NK-92 (cell line): ENCODE data around the gene PDE2A.

Source experiments
- DNase-seq: peaks from one replicate; lab custom pipeline; 2025; ENCODE audit not compliant: unreplicated experiment; lab: John Stamatoyannopoulos, UW

Gene PDE2A

DNA sequence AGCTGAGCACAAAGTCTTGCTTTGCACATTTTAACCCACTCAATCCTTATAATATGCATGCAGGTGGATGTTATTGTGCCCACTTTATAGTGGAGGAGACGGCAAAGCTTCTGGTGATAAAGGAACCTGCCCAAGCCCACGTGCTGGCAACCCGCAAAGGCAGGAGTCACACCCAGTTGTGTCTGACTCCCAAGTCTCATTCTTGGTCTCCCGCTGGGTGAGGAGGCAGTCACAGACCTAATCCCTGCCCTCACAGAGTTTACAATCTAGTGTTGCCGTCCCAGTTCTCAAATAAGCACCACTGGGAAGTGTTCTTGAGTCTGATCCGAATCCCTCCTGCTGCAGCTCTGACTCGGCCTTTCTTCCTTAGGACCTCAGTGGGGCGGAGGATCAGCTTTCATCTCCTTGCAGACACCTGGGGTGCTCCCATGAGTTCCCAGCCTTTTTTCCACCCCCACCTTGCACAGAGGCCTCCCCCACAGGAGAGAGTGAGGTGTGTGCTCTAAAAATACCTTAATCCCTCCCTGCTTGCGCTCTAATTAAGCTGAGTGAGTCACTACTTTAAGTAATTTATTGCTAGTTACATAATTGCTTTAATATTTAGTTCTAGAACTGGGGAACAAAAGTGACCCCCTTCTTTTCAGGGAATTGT is 15.1 kb downstream of the PDE2A start:
- DNase-seq: no peak

DNA sequence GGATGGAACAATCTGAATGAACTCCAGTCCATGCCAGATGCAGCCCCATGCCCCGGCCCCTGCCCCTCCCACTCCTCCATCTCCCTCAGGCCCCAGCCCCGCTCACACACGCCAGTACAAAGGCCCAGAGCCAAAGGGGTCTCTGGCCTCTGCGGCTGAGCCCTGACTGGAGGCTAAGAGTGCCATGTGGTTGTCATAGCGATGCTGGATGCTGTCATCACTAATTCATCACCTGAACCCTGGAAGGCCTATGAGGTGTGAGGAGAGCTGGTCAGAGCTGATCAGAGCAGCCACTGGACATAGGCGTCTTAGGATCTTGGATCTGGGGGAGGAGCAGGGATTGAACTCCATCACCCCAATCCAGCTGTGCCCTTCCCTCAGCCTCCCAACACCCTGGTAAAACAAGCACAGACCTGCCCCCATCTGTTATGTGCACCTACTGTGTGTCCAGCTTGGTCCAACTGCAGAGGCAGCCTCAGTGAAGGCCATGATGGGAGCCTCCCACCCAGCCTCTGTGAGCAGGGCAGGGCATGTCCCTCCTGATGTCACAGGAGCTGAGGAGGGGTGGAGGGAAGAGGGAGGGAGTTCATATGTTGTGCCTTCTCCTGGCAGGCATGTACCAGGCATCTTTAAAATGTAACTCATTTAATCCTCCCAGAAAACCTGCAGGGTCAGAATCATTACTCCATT is 16.7 kb downstream of the PDE2A start:
- DNase-seq: no peak

DNA sequence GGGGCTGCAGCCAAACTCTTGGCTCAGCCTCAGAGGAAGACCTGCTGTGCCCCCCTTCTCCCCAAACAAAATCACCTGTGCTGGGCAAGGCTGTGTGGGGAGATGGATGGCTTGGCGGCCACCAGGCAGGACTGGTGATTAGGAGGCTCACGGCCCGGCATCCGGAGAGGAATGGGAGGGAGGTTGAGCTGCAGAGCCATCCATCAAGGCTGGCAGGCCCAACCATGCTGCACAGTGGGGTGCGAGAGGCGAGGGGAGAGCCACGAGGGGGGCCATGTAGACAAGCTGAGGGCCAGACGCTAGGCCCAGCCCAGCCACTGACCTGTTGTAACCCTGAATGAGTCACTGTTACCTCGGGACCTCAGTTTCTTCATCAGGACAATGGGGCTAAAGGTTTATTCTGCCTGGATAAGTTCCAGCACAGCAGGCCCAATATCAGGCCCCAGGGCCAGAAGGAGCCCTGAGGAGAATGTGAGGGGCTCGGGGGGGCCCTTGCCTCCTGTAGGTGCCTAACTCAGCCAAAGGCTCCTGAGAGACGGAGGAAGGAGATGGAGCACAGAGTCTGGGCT is 18.2 kb downstream of the PDE2A start:
- DNase-seq: no peak

DNA sequence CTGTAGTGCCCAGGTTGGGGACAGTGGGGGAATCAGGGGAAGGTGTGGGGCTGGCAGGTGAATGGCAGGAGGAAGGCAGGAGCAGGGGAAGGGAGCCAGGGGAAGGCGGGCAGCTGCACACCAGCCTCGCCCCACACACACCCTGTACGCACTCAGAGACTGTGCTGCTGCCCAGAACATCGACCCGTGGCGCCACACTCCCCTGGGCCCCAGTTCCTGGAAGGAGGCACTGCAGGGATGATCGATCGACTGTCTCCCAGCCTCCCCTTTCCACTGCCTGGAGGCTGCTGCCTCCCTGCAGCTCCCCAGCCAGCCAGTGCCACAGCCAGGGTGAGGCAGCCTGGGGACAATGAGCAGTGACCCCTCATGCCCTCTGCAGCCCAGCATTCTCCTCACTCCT is 19.2 kb downstream of the PDE2A start:
- no peak for DNase-seq

DNA sequence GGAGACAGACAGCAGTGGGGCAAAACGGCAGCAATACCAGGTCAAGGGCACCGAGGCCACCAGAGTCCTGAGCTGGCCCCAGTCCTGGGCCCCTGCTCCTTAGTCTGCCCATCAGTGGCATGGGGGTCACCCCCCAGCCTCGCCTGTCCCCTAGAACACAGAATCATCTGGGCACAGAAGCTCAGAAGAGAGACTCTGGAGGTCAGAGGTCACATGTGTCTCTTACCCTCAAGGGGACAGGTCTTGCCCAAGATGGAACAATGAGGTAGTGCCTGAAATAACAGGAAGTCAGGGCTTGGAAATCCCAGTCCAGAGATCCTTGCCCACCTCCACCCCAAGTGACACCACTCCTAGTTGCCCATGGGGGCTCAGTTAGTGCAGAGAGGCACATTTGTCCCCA is 20.6 kb downstream of the PDE2A start:
- DNase-seq: no peak

DNA sequence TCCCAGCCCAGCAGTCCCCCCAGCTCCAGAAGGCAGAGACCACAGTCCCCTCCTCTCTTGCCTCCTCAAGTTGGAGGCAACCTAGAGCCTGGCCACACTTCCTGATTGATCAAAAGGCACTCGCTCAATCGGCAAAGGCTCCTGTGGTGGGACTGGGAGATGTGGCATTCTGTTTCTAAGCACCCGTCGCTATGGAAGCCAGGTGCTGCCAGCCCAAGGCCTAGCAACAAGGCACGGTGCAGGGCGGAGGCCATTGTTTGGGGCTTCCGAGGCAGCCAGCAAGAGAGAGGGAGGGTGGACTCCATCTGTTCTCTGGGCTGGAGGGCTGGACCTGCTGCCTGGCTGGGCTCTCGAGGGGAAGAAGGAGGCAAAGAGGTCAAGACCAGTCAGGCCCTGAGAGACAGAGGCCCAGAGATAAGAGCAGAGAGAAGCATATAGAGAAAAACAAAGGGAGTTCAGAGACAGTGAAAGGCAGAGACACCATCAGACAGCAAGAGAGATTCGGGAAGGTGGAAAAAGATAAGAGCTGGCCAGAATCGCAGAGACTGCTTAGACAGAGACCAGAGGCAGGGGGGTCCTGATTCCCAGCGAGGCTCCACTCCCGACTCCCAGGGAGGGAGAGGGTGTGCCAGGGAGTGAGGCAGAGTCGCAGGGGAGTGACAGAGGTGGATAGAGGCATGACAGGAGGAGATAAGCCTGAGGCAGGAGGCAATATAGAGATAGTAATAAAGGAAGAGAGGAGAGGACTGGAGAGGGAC is 21.2 kb downstream of the PDE2A start:
- DNase-seq: no peak

DNA sequence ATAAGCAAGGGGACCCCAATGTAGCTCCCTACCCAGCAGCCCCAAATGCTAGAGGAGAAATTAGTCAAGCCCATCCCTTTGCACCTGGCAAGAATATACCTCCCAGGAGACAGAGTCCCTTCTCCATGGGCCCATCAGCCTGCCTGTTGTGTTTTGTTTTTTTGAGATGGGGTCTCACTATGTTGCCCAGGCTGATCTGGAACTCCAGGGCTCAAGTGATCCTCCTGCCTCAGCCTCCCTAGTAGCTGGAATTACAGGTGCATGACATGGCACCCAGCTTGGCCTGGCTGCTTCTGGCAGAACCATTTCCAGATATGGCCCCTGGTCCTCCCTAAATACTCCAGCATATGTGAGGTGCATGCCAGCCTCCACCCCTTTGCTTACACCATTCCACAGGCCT is 22.1 kb downstream of the PDE2A start:
- no peak for DNase-seq

DNA sequence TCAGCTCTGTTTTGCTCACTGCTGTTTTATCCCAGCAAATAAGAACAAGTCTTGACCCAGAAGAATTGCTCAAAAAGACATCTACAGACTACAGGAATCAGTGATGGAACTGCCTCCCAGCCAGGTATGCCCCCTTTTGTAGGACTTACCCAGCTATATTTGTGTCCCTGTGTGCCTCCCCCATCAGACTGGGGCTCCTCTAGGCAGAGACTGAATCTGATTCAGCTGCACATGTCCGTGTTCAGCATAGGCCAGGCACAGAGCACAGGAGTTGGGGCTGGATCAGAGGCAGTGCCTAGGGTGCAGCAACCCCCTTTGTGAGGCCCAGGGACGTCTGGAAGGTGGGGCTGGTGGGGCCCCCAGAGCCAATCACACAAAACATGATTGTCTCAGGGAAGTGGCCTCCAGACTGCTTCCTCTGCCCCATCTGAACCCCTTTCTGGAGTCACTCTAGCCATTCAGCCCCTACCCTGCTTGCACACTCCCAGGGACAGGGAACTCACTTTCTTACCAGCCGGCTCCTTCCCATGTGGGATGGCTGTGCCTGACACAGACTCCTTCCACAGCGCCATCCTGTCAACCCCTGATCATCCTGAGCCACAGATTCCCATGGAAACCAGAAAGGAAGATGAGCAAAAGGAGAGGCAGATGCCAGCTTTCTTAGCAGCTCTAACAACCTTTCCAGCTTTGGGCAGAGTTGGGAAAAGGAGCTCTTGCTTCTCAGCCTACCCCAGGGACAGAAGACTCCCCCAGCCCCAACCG is 24.8 kb downstream of the PDE2A start:
- DNase-seq: no peak

DNA sequence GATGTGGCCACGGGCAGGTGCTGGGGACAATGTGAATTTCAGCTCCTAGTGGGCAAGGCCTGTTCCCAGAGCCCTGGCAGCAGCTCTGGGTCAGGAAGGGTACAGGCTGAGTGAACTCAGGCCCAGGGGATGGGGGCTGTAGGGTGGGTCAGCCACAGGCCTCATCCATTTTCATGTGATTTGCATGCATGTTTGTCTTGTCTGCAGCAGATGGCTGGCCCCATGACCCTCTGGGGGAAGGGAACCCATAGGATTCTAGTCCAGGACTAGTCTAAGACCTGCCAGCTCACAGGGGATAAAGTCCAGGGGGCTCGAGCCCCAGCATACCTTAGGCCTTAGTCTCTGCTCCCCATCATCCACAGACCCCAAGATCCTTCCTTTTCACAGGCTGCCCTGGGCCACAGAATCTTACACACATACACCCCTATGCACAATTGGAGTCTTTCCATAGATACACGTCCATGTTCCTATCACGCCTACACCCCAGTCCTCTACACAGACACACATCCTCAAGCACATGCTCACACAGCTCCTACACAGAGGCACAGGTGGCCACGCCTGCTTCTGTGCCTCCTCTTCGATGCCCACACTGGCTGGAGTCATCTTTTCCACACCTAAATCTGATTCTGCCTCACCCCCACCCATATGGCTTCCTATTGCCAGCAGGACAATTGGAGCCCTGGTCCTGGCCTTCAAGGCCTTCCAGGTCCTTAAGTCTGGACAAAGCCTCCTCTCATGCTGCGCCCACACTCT is 25.7 kb downstream of the PDE2A start:
- no peak for DNase-seq

DNA sequence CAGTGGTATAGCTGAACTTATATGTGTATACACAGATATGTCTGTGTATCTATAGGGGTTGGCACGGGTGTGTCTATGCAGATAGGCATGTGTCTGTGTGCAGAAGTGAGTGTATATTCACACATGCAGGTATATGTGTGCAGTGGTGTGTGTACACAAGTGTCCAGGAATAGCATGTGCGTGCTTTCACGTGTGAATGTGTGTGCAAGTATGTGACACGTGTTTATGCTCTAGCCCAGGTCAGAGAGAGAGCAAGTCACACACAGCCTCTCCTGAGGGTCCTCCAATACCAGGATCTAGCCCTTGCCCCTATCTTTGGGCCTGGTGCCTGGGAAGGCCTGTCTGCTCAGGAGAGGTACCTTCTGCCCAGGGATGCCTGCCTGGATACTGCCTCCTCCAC is 26.3 kb downstream of the PDE2A start:
- no peak for DNase-seq

DNA sequence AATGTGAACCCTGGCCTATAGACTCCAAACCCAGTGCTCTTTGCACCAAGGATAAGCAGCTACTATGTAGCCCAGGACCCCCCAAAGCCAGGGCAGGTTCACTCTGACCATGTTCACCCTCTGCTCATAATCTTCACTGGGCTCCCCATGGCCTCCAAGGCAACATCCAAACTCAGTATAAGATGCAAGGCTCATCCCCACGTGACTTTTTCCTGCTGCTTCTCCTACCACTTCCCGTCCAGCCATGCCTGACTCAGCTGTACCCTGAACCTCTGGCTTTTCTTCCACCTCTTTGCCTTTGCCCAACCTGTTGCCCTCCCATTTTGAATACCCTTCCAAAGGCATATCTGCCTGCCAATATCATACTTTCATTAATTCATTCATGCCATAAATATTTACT is 27.8 kb downstream of the PDE2A start:
- no peak for DNase-seq

DNA sequence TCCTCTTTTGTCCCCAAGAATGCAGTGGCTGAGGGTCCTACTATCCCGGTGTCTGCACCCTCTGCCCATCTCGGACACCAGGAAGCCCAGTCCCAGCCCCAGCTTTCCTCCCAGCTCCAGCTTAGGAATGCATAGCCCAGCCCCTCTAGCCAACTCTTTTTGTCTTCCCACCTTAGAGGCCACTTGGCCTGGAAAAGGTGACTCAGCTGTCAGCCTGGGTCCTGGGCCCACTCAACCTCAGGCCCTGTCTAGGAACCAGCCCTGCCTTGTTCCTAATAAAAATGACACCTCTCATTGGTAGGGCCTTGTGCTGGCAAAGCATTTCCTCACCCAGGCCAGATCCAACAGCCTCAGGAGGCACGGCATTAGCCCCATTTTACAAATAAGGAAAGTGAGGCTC is 28.2 kb downstream of the PDE2A start:
- DNase-seq: no peak

DNA sequence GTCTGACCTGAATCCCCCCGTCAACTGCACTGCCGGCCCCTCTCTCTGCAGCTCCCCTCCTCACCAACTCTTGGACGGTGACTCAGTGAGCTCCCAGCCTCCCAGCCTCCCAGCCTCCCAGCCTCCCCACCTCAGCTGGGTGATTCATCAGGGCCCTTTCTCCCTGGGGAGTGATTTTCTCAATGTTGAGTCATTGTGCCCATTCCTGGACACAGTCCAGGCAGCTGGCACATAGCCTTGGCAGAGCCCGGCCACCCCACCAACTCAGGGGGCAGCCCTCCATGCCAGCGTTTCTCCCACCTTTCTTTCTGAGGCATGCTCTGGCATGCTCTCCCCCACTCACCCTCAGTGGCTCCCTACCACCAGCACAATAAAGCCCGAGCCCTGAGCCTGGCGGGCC is 30.7 kb downstream of the PDE2A start:
- no peak for DNase-seq

DNA sequence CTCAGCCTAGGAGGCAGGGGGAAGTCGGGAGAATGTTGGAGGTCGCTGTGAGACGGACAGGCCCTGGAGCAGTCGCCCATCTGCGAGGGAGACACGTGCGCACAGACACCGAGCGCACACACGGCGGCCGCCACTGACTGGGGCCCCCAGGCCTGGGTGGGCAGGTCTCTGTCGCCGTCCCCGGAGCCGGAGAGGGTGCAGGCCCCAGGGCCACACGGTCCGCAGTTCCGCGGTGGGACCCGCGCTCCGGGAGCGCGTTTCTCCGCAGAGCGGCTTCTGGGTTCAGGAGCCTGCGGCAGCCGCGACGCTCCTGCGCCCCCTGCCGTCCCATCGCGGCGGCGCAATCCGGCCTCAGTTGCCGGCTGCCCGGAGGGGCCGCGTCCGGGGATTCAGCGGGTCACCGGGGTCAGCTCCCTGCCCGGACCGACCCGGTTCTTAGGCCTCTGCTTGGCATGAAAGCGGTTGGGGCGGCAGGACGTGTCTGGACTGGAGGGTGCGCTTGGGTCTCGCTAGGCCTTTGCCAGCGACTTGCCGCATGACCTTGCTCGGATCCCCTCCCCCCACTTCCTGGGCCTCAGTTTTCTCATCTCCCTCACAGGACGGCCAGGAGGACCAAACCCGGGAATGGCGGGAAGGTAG is 31.2 kb downstream of the PDE2A start:
- DNase-seq: no peak

DNA sequence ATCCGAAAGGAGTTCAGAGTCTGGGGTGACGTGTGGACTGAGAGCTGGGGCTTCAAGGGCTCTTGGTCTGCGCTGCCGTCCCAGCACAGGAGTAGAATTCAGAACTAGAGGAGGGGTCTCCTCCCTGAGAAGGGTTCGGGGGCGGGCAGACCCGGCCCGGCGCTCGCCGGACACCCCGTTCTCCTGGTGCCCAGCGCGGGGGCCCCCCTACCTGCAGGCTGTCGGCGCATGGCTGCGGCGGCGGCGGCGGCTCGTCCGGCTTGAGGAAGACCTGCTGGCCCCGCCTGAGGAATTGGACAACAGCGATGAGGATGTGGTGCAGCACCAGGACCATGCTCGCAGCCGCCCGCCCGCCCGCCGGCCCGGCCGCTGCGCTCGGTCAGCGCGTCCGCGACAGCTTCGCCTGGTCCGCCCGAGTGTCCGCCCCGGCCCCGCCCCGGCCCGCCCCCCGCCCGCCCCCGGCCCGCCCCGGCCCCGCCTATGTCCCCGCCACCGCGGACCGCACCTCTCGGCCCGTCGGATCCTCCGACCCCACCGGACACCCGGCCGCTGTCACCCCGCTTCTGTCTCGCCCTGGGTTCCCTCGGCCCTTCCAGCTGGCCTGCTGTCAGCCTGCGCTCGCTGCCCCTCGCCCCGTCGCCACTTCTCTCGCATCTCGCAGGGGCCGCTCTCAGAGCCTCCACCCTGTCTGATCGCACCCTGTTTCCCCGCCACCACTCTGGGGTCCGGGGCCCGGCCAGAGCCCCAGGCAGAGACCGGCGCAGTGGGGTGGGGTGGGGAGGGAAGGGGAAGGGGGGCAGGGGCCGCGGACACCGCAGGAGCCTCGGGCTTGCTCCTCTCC is 32.0 kb downstream of the PDE2A start:
- DNase-seq: no peak

DNA sequence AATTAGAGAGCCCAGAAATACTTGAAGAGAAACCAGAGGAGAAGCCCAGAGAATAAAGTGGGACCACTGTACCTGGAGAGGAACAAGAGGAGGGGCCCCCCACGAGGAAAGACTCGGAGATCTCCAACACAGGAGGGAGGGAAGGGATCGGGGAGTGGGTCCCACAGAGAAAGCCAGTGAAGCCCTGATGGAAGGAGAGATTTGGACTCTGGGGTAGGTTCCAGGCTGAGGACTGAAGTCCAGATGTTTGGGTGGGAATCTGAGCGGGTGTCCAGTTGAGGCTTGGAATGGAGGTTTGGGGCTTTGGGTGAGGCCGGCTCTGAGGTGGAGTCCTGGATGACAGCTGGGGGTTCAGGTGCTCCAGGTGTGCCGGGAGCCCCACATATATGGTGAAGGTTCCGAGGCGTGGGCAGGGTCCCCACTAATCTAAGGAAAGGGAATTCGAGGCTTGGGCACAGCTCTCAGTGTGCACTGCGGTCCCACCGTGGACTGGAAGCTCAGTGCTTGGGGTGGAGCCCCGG is 32.6 kb downstream of the PDE2A start:
- no peak for DNase-seq

DNA sequence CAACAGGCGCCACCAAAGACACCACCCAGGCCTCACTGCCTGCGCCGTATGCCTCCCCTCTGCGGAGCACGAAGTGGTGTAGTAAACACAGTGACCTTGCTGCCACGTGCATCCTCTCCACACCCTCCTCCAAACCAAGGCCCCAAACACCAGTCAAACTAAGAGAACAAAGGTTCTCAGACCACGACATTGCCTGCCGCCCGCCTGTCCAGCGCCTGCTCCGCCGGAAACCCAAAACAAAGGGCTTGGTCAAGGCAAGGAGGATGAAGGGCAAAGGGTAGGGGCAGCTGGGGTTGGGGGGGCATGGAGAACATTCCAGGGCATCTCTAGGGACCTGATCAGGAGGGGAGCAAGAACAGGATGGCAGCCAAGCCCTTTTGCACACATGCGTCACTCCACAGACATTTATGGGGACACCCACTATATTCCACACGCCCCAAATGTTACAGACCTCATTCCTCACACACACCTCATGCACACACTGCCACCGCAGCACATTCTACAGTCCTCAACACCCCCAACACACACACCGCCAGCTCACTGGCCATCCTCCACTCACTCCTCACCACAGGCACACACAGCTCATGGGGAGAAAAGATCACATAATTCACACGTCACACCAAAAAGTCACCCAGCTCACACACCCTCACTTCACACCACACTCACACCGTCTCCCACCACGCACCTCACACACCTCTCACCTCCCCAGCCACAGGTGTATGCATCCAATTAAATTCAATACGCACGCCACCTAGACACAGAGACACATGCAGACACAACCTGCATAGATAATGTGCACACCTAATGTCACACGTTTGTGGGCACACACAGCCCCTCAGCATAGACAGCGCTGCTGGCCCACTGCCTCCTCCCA is 34.5 kb downstream of the PDE2A start:
- DNase-seq: no peak

DNA sequence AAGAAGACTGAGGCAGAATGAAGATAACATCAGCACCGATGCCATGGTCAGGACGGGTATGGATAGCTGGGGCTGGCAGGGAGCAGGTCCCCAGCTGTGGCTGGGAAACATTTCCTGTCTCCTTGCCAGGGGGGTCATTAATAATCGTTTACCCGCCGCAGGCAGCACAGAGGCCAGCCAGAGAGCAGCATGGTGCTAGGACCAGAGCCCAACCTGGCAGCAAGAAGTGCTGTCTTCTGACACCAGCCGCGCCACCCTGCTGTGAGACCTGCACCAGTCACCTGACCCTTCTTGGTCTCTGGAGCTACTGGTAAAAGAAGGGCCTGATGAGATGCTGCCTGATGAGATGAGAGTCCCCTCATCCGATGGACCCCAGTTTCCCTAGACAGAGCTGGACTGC is 36.3 kb downstream of the PDE2A start:
- no peak for DNase-seq
